Activated CD4-positive, alpha-beta T cell treated with anti-CD3 and anti-CD28 coated beads, Interleukin-2, amount 10 ng/mL, durations not matched to agents 7 days and 5 days (primary cell): ENCODE measurements around the gene HLA-DMA. TPM values are rescaled to one million over a fixed set of nuclear protein-coding genes. Genes with fewer than 3 reads are reported as not detected.
"Not testable (repeated sequence)": the region's sequence is repeated elsewhere in the genome, so short reads cannot be mapped to it uniquely, and the experiment has no call there.

ENCODE experiments used
- CTCF ChIA-PET: fragments of 350-600 bp; sonication (Branson Sonifier 250); formaldehyde crosslinking; loops from one replicate; lab custom pipeline; 2021; ENCODE audit warnings: antibody characterized with exemption; lab: Charles Lee
- POLR2A ChIA-PET: fragments of 350-600 bp; sonication (Branson Sonifier 250); formaldehyde crosslinking; loops from one replicate; lab custom pipeline; 2021; ENCODE audit warnings: antibody characterized with exemption; lab: Charles Lee
- DNase-seq: peaks from one replicate; pipeline ENCODE4 v3.0.0-alpha.2; 2020
- H3K27ac Mint-ChIP-seq: one replicate; pipeline ENCODE4 v1.8.0; 2021; ENCODE audit warnings: mild to moderate bottlenecking, moderate library complexity, mixed read lengths
- H3K27me3 Mint-ChIP-seq: one replicate; pipeline ENCODE4 v1.8.0; 2021; ENCODE audit warnings: mixed read lengths
- H3K36me3 Mint-ChIP-seq: one replicate; pipeline ENCODE4 v1.8.0; 2021; ENCODE audit warnings: low read depth, mixed read lengths
- H3K4me1 Mint-ChIP-seq: one replicate; pipeline ENCODE4 v1.8.0; 2021; ENCODE audit warnings: mixed read lengths
- H3K4me3 Mint-ChIP-seq: one replicate; pipeline ENCODE4 v1.8.0; 2021; ENCODE audit warnings: mild to moderate bottlenecking, moderate library complexity, mixed read lengths
- H3K9me3 Mint-ChIP-seq: one replicate; pipeline ENCODE4 v1.8.0; 2021; ENCODE audit warnings: mixed read lengths
- total RNA-seq, 2 experiments: library from RNA; stranded (reverse); gene quantifications; one replicate each; pipeline ENCODE4 v1.2.3, GENCODE V29; 2021

Gene HLA-DMA
- total RNA-seq, 2 experiments from 2014 or later: 24.0 to 26.8 TPM

DNA sequence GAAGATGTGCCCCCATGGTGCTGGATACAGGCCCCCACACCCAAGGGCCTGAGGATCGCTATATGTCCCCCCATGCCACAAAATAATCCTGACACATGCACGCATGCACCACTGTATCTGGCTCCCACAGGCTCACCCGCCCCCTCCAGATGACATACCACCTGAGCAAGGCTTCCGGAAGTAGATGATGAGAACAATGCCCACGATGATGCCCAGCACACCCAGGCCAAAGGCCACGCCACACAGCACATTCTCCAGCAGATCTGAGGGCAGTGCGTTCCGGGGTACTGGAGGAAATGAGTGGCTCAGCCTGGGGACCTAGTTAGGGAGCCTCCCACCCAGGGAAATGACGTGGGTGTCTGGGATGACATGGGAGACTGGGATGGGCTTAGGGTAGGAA is 3.8 kb downstream of the HLA-DMA start:
- H3K4me3 Mint-ChIP-seq: no peak overlapping the region
- no peak for DNase-seq
- ChIA-PET POLR2A (no interaction called here), CTCF (interaction anchor here (2.2 kb wide), 1 partner anchor 15 kb away, joined by 9 read pairs; no protein-coding TSS in a partner anchor)
- no peak overlapping the region for H3K27ac Mint-ChIP-seq
- H3K36me3 Mint-ChIP-seq: peaks cover 7% of the 10 kb centered on the region
- peaks cover 60% of the 10 kb centered on the region for H3K4me1 Mint-ChIP-seq
- peaks cover 6% of the 10 kb centered on the region for H3K9me3 Mint-ChIP-seq
- H3K27me3 Mint-ChIP-seq: no peaks in the 10 kb centered on the region

DNA sequence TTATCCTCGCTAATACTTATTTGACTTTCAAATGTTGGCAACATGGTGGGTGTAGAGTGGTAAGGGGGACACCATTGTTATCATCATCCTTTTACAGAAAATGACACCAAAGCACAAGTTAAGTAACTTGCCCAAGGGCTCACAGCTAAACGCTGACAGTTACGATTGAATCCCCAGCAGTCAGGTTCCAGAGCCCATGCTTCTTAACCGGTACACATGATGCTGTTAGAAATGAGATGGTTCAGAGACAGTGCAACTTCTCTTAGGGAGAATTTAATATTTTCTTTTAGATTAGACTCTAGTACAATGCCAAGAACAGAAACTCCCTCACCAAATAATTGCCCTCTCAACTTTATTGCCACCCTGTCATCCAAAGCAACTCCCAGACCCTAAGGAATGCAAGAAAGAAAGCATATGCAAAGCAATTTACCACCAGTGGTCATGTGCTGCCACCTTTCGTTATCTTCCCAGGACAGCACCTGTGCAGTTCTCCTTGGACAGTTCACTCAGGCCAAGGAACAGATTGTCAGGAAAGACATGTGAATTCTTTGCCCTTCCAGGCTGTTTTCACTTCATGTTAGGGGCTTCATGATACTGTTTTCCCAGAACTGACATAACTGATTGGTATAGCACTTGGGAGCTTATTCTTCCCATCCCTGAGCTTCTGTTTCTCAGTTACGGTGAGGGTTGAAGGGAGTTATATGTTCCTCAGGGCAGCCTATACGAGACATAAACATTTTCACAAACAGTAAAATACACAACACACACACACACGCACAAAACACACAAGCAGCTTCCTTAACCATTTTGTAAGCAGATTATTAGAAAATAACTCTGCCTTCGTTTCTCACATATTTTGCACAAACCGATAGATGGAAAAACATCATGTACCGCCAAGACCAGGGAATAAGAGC is 5.1 kb downstream of the HLA-DMA start:
- no peak overlapping the region for H3K4me3 Mint-ChIP-seq
- H3K4me1 Mint-ChIP-seq: peaks cover 59% of the 10 kb centered on the region
- H3K36me3 Mint-ChIP-seq: peaks cover 7% of the 10 kb centered on the region
- POLR2A ChIA-PET: no interaction called here
- peaks cover 6% of the 10 kb centered on the region for H3K9me3 Mint-ChIP-seq
- DNase-seq: peak; percentile 50
- CTCF ChIA-PET: interaction anchor here (0.5 to 1.7 kb wide), 6 partner anchors 8 to 679 kb away, joined by 3 to 8 read pairs (median 4); partner anchors contain the start of gene TAP2
- no peak overlapping the region for H3K27ac Mint-ChIP-seq
- H3K27me3 Mint-ChIP-seq: no peaks in the 10 kb centered on the region

DNA sequence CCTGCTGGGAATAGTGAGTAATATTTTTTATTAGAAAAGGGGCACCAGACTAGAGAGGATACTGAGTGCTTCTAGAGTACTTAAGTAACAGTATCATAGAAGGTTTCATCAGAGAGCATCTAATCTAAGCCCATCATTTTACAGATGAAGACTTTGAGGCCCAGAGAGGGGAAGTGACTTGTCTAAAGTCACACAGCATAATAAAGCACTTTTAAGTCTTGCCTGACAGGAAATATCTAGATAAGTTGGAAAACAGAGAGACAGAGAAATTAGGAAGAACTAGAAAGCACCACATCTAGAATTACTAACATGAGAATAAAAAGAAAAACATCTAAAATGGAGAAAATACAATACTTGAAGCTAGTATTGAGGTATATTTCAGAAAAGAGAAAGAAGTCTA is 6.0 kb downstream of the HLA-DMA start:
- Mint-ChIP-seq H3K27me3 (no peaks in the 10 kb centered on the region), H3K4me1 (peaks cover 59% of the 10 kb centered on the region), H3K36me3 (peaks cover 7% of the 10 kb centered on the region), H3K4me3 (no peak overlapping the region), H3K9me3 (peaks cover 6% of the 10 kb centered on the region), H3K27ac (no peak overlapping the region)
- ChIA-PET POLR2A (no interaction called here), CTCF (interaction anchor here (1.1 to 1.7 kb wide), 3 partner anchors 9 to 108 kb away, joined by 4 to 8 read pairs (median 4); partner anchors contain the start of gene TAP2)
- no peak for DNase-seq

DNA sequence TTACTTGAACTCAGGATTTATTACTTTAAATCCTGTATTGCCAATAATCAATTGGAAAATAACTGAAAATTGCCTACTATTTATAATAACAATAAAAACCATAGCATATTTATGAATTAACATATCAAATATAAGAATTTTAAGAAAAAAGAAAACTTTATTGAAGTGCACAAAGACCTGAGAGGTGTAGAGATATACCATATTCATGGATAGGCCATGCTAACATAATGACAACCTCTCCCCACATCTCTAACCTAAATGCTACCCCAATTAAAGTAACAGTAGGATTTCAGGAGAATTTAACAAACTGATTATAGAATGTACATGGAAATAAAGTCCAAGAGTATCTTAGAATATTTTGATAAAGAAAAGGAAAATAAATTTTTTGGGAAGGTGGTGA is 6.9 kb downstream of the HLA-DMA start:
- H3K4me1 Mint-ChIP-seq: peaks cover 67% of the 10 kb centered on the region
- ChIA-PET POLR2A (no interaction called here), CTCF (no interaction called here)
- no peak overlapping the region for H3K4me3 Mint-ChIP-seq
- H3K36me3 Mint-ChIP-seq: peaks cover 7% of the 10 kb centered on the region
- no peaks in the 10 kb centered on the region for H3K27me3 Mint-ChIP-seq
- peaks cover 6% of the 10 kb centered on the region for H3K9me3 Mint-ChIP-seq
- no peak overlapping the region for H3K27ac Mint-ChIP-seq
- no peak for DNase-seq

DNA sequence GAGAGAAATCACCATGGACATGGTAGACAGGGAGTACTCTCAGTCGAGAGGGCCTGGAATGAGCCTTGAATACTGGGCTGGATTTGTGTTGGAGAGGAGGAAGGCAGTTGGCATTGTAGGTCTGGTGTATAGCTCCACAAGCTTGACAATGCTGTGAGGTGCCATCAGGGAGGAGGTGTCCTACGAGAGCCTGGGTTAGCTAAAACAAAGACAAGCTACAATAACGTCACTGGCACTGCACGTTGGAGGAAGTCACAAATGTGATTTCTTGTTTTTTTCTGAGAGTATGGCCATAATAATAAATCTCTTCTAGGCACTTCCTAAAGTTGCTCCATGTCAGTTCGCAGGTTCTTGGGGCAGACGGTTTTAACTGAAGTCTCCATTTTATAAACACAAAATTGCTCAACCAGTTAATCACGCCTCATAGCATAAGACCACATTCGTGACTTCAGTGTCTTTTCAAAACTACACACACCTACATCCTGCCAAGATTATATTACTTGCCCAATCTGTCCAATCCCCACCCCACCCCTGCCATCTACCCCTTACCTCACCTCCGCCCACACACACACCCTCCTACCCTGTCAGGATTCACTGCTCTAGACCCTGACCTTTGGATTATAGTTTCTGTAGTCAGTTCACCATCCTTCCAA is 7.7 kb downstream of the HLA-DMA start:
- ChIA-PET CTCF (interaction anchor here (2.3 to 7.4 kb wide), 3 partner anchors 8 to 39 kb away, joined by 10 to 71 read pairs (median 19); partner anchors contain the start of gene HLA-DMA), POLR2A (interaction anchor here (1.2 to 1.3 kb wide), 2 partner anchors 27 to 106 kb away, joined by 4 to 8 read pairs; partner anchors contain the start of gene TAP2)
- Mint-ChIP-seq H3K27me3 (no peaks in the 10 kb centered on the region), H3K4me3 (no peak overlapping the region), H3K4me1 (peaks cover 72% of the 10 kb centered on the region), H3K27ac (peak overlapping the region; percentile 33), H3K9me3 (peaks cover 6% of the 10 kb centered on the region), H3K36me3 (peaks cover 7% of the 10 kb centered on the region)
- no peak for DNase-seq

DNA sequence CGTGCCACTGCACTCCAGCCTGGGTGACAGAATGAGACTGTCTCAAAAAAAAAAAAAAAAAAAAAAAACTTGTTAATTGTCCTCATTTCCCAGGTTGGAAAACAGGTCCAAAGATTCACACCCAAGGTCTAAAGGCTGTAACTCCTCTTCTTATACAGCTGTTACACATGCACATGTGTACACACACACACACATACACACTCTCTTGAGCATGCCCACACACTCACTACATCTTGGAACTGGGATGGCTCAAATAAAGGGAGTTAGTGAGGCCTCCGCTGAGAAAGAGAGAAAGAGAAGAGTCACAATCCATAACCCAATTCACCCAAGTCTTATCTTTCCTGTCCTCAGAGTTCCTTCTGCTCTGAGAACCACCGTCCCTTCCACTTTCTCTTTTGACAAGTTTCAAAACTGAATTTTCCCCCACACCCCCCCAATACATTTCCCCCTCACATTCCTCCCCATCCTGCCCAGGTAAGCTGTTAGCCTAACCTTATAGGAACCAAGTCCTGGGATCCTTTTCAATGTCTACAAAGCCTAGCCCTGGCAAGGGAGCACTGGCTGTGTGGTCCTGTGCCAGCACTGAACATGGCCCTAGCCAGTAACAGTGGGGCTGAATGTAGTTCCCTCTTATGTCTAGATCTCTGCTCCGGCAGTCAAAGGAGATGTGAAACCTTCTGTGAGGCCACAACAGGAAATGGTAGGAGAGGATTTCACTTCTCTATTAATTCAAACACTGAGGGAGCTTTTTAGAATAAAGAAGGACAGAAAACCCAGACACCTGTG is 8.8 kb downstream of the HLA-DMA start:
- Mint-ChIP-seq H3K9me3 (peaks cover 6% of the 10 kb centered on the region), H3K27me3 (no peaks in the 10 kb centered on the region), H3K4me3 (peak overlapping the region; percentile 74), H3K36me3 (peaks cover 4% of the 10 kb centered on the region), H3K27ac (peak overlapping the region; percentile 93), H3K4me1 (peaks cover 65% of the 10 kb centered on the region)
- peak; percentile 64 for DNase-seq
- POLR2A ChIA-PET: interaction anchor here (0.7 to 1.3 kb wide), 3 partner anchors 28 to 105 kb away, joined by 3 to 8 read pairs (median 4); partner anchors contain the start of gene TAP2
- CTCF ChIA-PET: interaction anchor here (0.6 to 7.4 kb wide), 8 partner anchors 10 to 113 kb away, joined by 3 to 71 read pairs (median 4); partner anchors contain the start of genes HLA-DMA and TAP2

DNA sequence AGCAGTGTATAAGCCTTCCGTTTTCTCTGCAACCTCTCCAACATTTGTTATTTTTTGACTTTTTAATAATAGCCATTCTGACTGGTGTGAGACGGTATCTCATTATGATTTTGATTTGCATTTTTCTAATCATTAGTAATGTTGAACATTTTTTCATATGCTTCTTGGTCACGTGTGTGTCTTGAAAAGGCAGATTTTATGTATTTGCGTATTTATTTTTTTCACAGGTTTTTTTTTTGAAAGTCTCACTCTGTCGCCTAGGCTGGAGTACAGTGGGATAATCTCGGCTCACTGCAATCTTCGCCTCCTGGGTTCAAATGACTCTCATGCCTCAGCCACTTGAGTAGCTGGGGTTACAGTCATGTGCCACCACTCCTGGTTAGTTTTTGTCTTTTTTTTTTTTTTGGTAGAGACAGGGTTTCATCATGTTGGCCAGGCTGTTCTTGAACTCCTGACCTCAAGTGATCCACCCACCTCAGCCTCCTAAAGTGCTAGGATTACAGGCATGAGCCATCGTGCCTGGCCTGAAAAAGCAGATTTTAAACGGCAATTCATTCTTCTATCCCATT is 10.3 kb downstream of the HLA-DMA start:
- H3K4me1 Mint-ChIP-seq: peaks cover 67% of the 10 kb centered on the region
- H3K36me3 Mint-ChIP-seq, H3K9me3 Mint-ChIP-seq, DNase-seq, H3K27ac Mint-ChIP-seq, POLR2A ChIA-PET, H3K27me3 Mint-ChIP-seq, H3K4me3 Mint-ChIP-seq: not testable (repeated sequence)
- CTCF ChIA-PET: interaction anchor here (0.6 to 7.4 kb wide), 13 partner anchors 9 to 329 kb away, joined by 3 to 71 read pairs (median 4); partner anchors contain the start of genes HLA-DMA and TAP2

DNA sequence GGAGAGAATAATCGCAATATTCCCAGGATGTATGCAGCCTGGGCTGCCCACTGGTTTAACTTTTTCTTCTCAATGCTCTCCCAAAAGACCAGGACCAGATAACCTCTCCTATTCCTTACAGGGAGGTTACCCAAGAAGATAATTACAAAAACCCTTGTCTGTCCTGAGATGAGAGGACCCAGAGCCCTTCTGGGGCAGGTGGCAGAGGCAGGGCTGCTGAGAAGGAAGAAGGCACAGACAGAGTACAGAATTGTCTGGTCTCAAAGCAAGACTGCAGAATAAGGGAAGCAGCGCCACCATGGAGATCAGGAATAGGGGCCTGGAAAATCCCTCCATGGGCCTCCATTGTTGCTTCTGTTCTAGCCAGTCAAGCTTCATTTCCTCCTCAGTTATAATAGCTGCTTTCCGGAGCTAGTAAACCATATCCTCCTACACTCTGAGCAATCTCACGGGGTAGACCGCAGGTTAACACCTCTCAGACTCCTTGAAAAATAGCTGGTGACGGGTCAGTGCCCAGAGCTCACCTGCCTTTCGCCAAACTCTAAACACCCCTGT is 11.6 kb downstream of the HLA-DMA start:
- Mint-ChIP-seq H3K4me1 (peaks cover 64% of the 10 kb centered on the region), H3K27ac (peak overlapping the region; percentile 97), H3K9me3 (peaks cover 6% of the 10 kb centered on the region), H3K27me3 (no peaks in the 10 kb centered on the region), H3K4me3 (peak overlapping the region; percentile 77), H3K36me3 (peaks cover 9% of the 10 kb centered on the region)
- peak; percentile 60 for DNase-seq
- ChIA-PET POLR2A (interaction anchor here (1.0 to 1.9 kb wide), 2 partner anchors 21 to 31 kb away, joined by 4 to 16 read pairs; no protein-coding TSS in a partner anchor), CTCF (interaction anchor here (0.6 to 7.4 kb wide), 13 partner anchors 8 to 103 kb away, joined by 3 to 71 read pairs (median 4); partner anchors contain the start of genes HLA-DMA and TAP2)

DNA sequence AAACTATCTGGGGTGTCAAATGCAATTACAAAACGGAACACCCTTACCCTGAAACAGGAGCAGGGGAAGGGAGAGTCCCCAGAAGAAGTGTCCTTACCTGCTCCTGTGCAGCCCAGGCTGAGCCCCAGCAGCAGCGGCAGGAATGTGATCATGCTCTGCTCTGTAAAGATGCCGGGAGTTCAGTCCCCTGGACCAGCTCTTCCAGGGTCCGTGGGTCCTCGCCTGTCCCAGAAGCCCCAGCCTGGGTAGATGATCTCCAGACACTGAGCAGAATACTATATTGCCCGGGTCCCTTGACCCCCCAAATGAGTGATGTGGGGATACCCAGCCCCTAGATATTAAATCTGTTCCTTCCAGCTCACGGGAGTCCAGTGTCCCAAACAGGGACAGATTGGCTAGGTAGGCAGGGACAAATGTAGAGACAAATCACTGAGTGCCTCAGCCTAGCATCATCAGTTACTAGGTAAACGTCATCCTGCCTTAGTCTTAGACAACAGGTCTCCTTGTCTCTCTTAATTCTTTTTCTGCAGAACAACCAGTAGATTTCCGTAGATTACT is 12.2 kb downstream of the HLA-DMA start, which contains the start of gene HLA-DMB:
Gene HLA-DMB (minus strand): TSS at position 373 of the 558 bp plus-strand sequence. CDS start 221 bp downstream, at position 152.
- Mint-ChIP-seq H3K36me3 (peaks cover 9% of the 10 kb centered on the region), H3K4me1 (peaks cover 64% of the 10 kb centered on the region), H3K9me3 (peaks cover 6% of the 10 kb centered on the region), H3K27ac (peak within 1 kb of the TSS; percentile 97), H3K4me3 (peak within 1 kb of the TSS; percentile 77), H3K27me3 (no peaks in the 10 kb centered on the region)
- ChIA-PET CTCF (interaction anchor here (1.0 to 7.4 kb wide), 12 partner anchors 13 to 102 kb away, joined by 3 to 71 read pairs (median 4); partner anchors contain the start of genes HLA-DMA and TAP2), POLR2A (interaction anchor here (1.0 to 1.9 kb wide), 2 partner anchors 22 to 31 kb away, joined by 4 to 16 read pairs; no protein-coding TSS in a partner anchor)
- peak; percentile 72 for DNase-seq

DNA sequence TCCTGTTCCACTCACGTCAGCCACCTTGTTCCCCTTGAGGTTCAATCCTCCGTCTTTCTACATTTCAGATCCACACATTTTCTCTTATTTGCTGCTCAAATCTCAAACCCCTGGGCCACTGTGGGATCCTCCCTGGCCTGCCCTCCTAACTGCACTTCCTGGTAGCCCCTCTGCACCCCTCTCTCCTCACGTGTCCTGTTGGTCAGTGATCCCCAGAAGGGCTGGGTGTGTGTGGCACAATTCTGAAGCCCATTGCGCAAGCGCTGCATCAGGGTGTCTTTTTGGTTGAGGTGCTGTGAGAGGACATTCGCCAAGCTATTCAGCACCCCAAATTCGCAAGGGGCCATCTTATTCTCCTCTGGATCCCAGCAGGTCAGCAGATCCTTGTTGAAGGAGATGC is 14.4 kb downstream of the HLA-DMA start:
- DNase-seq: no peak
- Mint-ChIP-seq H3K9me3 (no peaks in the 10 kb centered on the region), H3K27me3 (no peaks in the 10 kb centered on the region), H3K27ac (no peak overlapping the region), H3K4me3 (no peak overlapping the region), H3K36me3 (peaks cover 5% of the 10 kb centered on the region), H3K4me1 (peaks cover 48% of the 10 kb centered on the region)
- ChIA-PET CTCF (interaction anchor here (0.6 to 7.4 kb wide), 3 partner anchors 15 to 611 kb away, joined by 3 to 71 read pairs (median 3); partner anchors contain the start of genes HLA-DMA and TAP2), POLR2A (no interaction called here)

DNA sequence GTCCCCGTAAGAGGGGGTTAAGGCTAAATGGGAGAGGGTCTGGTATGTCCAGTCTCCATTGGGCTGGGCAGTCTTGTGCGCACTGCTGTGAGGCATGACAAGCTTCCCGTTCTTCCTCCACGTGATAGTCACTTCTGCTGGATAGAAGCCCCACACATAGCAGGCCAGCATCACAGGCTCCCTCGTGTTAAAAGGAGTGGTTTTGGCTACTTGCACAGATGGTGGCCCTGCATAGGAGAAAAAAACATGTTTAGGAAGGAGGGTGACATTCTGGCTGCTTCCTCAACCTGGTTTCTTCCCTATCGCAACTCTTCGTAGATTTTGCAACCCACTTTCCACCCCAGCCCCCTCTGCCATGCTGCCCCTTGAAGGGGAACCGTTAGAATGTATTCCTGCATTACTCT is 15.7 kb downstream of the HLA-DMA start:
- Mint-ChIP-seq H3K4me3 (no peak overlapping the region), H3K36me3 (peaks cover 5% of the 10 kb centered on the region), H3K9me3 (no peaks in the 10 kb centered on the region), H3K27me3 (peaks cover 2% of the 10 kb centered on the region), H3K27ac (no peak overlapping the region), H3K4me1 (peaks cover 38% of the 10 kb centered on the region)
- DNase-seq: no peak
- POLR2A ChIA-PET: no interaction called here
- CTCF ChIA-PET: interaction anchor here (0.7 to 2.4 kb wide), 3 partner anchors 47 to 99 kb away, joined by 3 to 5 read pairs (median 4); partner anchors contain the start of gene TAP2
